Suppressor macrophage treated with lipopolysaccharide for 4 hours (primary cell): ENCODE data around the gene PGS1.
A peak's percentile ranks its signal among the peaks of the same experiment; 100 is the strongest.

Experiments used
- DNase-seq: peaks from one replicate; pipeline ENCODE4 v3.0.0-alpha.2; 2020

Gene PGS1

GRCh38 chr17:78347453-78347852, 31.0 kb upstream of the PGS1 start:
- DNase-seq, result no peak

- no peak for DNase-seq
These were observed 30.2 kb upstream of the PGS1 start for GRCh38 chr17:78348055-78348770.

GRCh38 chr17:78349891-78350642, 28.4 kb upstream of the PGS1 start:
- peak; percentile 95 for DNase-seq

GRCh38 chr17:78351449-78352006, 26.9 kb upstream of the PGS1 start:
- peak; percentile 99 for DNase-seq

GRCh38 chr17:78353834-78354233, 24.6 kb upstream of the PGS1 start:
- DNase-seq, result peak; percentile 53

GRCh38 chr17:78355045-78355641, 23.3 kb upstream of the PGS1 start:
- DNase-seq, result peak; percentile 51

- no peak for DNase-seq
These were observed 22.7 kb upstream of the PGS1 start for GRCh38 chr17:78355701-78356100.

- peak; percentile 95 for DNase-seq
These were observed 22.2 kb upstream of the PGS1 start for GRCh38 chr17:78356101-78356713.

- DNase-seq, result peak; percentile 76
These were observed 21.3 kb upstream of the PGS1 start for GRCh38 chr17:78357177-78357586.

- peak; percentile 43 for DNase-seq
These were observed 20.5 kb upstream of the PGS1 start for GRCh38 chr17:78357672-78358537.

GRCh38 chr17:78358538-78359320, 19.7 kb upstream of the PGS1 start:
- no peak for DNase-seq

- DNase-seq, result peak; percentile 71
These were observed 19.0 kb upstream of the PGS1 start for GRCh38 chr17:78359321-78359996.

- peak; percentile 100 for DNase-seq
These were observed 18.5 kb upstream of the PGS1 start, which contains the start of gene SOCS3 for GRCh38 chr17:78359997-78360370. Gene SOCS3 (minus strand): TSS chr17:78360077. CDS start chr17:78359095, 982 bp downstream.

- DNase-seq, result peak; percentile 97
These were observed 17.9 kb upstream of the PGS1 start for GRCh38 chr17:78360371-78361224.

- DNase-seq, result no peak
These were observed 17.2 kb upstream of the PGS1 start for GRCh38 chr17:78361225-78361701.

- DNase-seq, result no peak
These were observed 16.2 kb upstream of the PGS1 start for GRCh38 chr17:78362232-78362631.

- no peak for DNase-seq
These were observed 15.8 kb upstream of the PGS1 start for GRCh38 chr17:78362671-78363070.

- peak; percentile 76 for DNase-seq
These were observed 13.8 kb upstream of the PGS1 start for GRCh38 chr17:78364436-78365281.
